ENCODE results near the gene PCDH1.
"Not testable (repeated sequence)": the region's sequence is repeated elsewhere in the genome, so short reads cannot be mapped to it uniquely, and the experiment has no call there.

PCDH1 gene

GRCh38 chr5:141826674-141827073 is 51.5 kb downstream of the PCDH1 start:
- DNase-seq = no peak

- DNase-seq = no peak
Measured at GRCh38 chr5:141825791-141826560, 52.2 kb downstream of the PCDH1 start.

GRCh38 chr5:141825241-141825671 is 53.0 kb downstream of the PCDH1 start:
- no peak for DNase-seq

- DNase-seq = no peak
Measured at GRCh38 chr5:141824717-141825116, 53.5 kb downstream of the PCDH1 start.

- no peak for DNase-seq
Measured at GRCh38 chr5:141823056-141823455, 55.2 kb downstream of the PCDH1 start.

DNA sequence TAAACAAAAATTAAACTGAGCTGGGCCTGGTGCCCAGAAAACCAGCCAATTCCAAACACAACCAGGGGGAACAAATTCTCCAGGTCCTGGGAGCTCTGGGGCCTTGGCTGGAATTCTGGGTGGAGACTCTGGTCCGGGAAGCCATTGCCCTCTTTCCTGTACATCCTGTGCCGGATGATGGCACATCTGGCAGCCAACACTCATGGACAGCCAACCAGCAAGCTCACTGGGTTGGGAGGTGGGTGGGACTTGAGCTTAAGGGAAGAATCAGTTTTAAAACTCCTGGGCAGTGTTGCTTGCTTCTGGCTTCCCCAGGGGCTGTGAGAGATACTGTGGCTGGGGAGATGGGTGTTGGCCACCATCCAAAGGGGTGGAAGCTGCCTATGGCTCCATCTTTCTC is 56.1 kb downstream of the PCDH1 start:
- DNase-seq = no peak

DNA sequence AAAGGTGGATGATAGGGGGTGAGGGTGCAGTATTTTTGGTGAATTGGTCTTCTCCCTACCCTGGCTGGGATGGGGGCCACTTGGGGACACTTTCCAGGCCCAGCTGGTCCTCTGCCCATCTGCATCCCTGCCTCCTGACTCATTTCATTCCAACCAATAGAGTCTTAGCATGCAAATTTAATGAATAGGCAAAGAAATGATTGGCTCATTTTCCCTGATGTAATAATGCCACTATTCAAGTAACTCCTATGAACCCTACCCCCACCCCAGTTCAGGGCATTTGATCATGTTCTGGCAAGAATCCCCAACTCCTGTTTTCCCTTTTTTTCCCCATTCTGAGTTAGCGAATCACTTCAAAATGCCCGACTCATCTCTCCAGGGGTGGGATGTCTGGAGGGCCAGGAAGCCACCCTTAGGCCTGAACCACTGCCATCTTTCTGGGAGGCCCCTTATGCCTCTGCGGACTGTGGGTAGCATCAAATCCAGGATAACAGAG is 56.7 kb downstream of the PCDH1 start:
- no peak for DNase-seq

DNA sequence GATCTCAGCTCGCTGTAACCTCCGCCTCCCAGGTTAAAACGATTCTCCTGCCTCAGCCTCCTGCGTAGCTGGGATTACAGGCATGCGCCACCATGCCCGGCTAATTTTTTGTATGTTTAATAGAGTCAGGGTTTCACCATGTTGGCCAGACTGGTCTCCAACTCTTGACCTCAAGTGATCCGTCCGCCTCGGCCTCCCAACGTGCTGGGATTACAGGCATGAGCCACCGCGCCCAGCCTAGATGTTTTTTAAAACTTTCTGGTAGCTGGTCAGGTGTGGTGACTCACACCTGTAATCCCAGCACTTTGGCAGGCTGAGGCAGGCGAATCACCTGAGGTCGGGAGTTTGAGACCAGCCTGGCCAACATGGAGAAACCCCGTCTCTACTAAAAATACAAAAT is 57.5 kb downstream of the PCDH1 start:
- not testable (repeated sequence) for DNase-seq

DNA sequence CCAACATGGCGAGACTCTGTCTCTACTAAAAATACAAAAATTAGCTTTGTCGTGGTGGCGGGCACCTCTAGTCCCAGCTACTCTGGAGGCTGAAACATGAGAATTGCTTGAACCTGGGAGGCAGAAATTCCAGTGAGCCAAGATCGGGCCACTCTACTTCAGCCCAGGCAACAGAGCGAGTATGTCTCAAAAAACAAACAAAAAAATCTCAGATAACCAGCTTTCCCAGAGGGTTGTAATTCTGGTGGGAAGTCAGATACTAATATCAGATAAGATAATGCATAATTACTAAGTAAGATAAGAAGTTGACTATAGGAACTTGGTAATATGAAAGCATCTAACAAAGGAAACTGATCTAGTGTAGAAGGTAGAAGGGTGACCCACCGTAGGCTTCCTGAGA is 60.6 kb downstream of the PCDH1 start:
- DNase-seq = no peak

DNA sequence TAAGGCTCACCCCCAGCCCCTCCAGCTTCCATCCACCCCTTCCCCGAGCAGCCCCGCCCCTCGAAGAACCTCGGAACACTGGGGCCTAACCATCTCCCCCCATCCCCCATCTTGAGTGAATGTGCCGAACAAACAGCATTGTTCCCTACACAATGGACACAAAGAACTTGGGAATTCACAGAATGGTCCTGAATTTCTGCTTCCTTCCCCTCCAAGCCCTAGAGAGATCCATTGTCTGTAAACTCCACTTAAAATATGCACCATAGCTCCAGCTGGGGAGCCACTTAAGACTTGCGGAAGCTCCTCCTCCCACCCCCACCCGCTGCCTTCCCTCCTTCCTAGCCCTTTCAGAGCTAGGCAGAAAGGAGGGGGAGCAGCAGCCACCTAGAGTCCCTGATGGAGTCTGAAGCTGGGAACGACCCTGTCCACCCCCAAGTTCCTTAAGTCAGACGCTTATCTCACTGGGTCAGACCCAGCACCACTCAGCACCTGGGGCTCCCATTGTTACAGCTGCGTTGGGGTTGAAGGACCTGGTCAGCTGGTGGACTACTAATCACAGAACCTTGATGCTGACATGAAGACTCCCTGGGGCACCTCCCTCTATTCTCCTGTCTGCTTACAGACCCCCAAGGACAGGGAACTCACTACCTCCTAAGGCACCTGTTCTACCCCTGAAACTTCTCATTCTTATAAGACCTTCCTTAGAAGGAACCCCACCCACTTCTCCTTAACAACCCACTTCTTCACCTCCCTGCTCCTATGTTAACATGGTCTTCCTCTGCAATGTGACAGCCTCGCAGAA is 61.4 kb downstream of the PCDH1 start:
- no peak for DNase-seq

DNA sequence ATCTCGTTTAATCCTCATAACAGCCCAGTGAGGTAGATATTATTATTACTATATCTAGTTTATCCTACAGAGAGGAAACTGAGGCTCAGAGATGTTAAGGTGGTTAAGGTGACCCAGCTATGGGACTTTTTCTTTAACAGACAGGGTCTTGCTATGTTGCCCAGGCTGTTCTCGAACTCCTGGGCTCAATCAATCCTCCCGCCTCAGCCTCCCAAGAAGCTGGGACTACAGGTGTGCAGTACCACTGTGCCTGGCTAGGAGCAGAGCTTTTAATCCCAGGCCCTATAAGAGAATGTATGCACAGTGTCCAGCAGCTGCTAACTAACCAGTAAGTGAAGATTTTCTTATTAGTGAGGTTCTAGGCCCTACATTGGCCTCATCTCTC is 62.4 kb downstream of the PCDH1 start:
- no peak for DNase-seq

DNA sequence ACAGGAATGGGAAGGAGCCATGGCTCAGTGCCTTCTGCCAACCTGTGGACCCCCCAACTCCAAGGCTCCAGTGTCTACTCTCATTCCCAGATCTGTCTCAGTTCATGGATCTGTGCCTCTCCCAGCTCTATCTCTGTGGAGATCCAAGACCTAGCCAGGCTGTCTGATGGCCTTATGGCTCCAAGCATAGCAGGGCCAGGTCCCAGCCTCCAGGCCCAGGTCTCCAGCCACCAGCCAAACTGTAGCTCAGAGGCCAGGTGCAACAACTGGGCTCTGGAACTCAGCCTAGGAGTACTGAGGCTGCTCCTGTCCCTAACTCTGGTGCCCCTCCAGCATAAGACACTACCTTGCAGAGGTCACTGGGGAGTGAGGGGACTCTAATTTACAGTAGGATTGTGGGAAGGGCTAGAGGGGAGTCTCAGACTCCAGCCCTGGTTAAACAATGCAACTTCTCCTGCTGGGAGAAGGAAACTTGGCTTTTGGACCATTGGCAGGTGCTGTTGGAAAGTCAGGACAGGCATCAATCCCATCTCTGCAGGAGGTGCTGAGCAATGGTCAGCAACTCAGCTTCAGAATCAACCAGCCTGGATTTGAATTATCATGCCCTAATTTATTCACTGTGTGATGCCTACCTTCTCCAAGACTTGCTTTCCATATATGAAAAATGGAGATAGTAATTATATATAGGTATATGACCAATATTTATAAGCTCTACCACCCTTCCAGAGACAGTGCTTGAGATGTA is 63.0 kb downstream of the PCDH1 start:
- no peak for DNase-seq

DNA sequence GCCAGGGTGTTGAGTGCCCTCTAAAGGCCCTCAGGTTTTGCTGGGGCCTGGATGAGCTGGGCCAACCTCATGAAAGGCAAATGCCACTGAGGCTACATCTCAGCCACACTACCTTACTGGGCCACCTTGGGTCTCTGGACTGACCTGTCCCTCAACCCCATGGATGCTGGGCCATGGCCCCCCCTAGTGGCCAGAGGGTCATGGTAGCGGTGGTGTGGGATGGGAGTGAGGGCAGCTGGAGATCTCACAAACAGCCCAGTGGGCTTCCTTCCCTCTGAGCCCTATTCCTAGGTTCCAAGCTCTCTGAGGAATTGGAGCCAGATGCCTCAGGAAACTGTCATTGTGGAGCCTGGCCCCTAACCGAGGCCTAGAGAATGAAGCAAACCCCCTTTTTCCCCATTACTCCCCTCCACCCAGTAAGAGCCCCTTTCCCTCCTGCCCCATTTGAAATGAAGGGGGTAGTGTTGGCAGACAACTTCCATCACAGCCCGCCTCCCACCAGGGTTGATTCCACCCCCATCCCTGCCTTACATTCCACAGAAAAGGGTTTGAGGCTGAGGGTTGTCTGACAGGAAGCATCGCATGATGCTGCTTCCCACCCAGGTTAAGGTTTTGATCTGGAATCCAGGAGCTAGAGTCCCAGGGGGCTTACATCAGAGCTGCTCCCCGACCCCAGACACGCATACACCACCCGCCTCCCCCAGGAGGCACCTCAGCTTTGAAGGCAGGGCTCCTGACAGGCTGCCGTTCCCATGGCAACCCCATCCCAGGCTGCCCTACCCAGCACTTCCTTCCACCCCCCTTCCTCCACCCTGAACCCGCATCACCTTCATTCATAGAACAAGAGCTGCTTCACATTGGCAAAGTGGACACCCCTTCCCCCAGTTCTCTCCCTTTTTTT is 63.9 kb downstream of the PCDH1 start:
- DNase-seq = peak; percentile 69 to 72

DNA sequence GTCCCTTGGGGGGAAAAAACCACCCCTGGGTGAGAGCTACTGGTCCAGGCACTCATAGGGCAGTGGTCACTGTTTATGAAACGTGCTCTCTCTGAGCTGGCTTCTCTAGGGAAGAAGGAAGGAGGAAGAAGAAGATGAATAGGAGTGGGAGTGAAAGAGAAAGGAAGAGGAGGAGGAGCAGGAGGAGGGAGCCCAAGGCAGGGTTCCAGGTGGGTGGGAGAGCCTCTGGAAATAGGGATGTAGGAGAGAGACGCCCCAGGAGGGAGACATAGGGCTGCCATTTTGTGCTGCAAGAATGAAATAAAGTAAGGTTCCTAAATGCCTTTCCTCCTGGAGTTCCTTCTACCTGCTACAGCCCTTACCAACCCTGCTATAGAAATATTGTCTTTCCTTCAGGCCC is 65.7 kb downstream of the PCDH1 start:
- DNase-seq = no peak

GRCh38 chr5:141811287-141812155 is 66.7 kb downstream of the PCDH1 start:
- DNase-seq = peak; percentile 30 to 45

DNA sequence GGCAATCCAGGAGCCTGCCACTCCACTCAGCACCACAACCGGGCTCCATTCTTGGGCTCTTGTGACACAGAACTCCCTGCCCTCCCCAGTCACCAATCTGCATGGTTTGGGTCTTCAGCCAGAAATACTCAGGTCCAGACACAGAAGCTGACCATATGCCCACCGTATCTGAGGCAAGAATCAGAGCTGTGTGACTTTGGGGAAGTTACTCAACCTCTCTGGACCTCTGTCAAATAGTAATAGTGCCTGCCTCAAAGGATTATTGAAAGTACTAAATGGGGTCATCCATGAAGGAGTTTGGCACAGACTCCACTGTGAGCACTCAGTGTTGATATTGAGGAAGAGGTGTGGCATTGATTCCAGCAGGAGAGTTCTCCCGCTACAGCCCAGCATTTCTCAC is 67.5 kb downstream of the PCDH1 start:
- no peak for DNase-seq

- no peak for DNase-seq
Measured at GRCh38 chr5:141809380-141810096, 68.7 kb downstream of the PCDH1 start.

GRCh38 chr5:141808857-141809256 is 69.4 kb downstream of the PCDH1 start:
- DNase-seq = no peak

DNA sequence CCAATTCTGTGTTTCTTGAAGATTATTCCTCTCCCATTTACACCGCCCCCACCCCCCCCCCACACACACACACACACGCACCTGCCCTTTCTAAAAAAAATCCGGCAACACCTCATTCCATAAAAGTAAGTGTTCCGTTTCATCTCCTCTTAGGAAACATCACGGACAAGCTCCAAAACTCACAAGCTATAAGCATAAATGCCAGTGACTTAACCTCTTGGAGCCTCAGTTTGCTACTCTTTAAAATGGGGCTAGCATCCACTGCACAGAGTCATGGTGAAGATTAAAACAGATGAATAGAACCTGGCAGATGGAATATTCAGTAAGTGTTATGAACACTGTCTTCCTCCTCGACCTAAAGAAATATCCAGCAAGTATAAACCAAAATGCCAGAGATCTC is 70.5 kb downstream of the PCDH1 start:
- DNase-seq = no peak

DNA sequence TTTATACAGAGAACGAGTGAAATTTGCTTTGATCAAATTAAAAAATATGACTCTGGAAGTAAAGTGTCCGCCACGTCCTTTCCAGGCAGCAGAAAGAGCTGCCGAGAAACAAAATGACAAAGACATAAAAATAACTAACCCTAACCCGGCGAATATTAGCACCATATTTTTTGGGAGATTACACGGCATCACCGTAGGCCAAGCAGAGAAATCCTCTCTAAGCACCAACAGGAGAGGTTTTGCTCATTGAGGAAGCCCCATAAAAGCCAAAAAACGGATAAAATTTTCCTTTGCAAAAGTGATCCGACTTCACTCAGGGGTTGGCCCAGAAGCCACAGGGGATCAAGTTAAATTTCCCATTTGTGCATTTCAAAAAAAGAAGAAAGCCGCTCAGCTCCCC is 70.9 kb downstream of the PCDH1 start:
- DNase-seq = no peak

GRCh38 chr5:141806626-141807025 is 71.6 kb downstream of the PCDH1 start:
- DNase-seq = no peak

Measured in activated T-cell treated with anti-CD3 and anti-CD28 coated beads, Interleukin-2, amount 50 U/mL, for 48 hours (primary cell).